Natural killer cell (primary cell): ENCODE data around the gene CDKAL1. TPM values are rescaled to one million over a fixed set of nuclear protein-coding genes. Genes with fewer than 3 reads are reported as not detected.

Source experiments
- ATAC-seq, 3 donors: fragments of 150-1000 bp in 2 of 3; fragments of 200-7000 bp in 1 of 3; cut with Tn5 transposase; 1 replicate in 1 of 3; 2 replicates in 2 of 3; pipeline ENCODE4 v1.10.0; 2021; ENCODE audit warnings: mild to moderate bottlenecking in 2 of 3, moderate library complexity in 2 of 3
- DNase-seq, 2 donors: peaks; one replicate each; pipeline versions ENCODE4 v3.0.0 to v3.0.0-alpha.2; 2013 to 2021; ENCODE audit warnings: mixed read lengths in 1 of 2
- H3K27ac ChIP-seq: one replicate; pipeline ENCODE4 v1.5.1; 2013; ENCODE audit warnings: mild to moderate bottlenecking, low read length
- H3K27me3 ChIP-seq: one replicate; pipeline ENCODE4 v1.6.1; 2013; ENCODE audit warnings: low read length; ENCODE audit not compliant: control insufficient read depth, insufficient read depth
- H3K36me3 ChIP-seq: one replicate; pipeline ENCODE4 v1.6.1; 2013; ENCODE audit warnings: low read length; ENCODE audit not compliant: control insufficient read depth, insufficient read depth
- H3K4me1 ChIP-seq: one replicate; pipeline ENCODE4 v1.6.1; 2013; ENCODE audit warnings: low read length; ENCODE audit not compliant: control insufficient read depth, insufficient read depth
- H3K4me3 ChIP-seq: one replicate; pipeline ENCODE4 v1.5.1; 2013; ENCODE audit warnings: low read length
- H3K9me3 ChIP-seq: one replicate; pipeline ENCODE4 v1.6.1; 2013; ENCODE audit warnings: low read length; ENCODE audit not compliant: control insufficient read depth, insufficient read depth
- H3K27ac Mint-ChIP-seq, 2 donors: one replicate each; pipeline ENCODE4 v1.8.0; 2022; ENCODE audit warnings: mild to moderate bottlenecking in 2 of 2, mixed read lengths in 2 of 2, moderate library complexity in 1 of 2
- H3K27me3 Mint-ChIP-seq, 2 donors: one replicate each; pipeline ENCODE4 v1.8.0; 2022; ENCODE audit warnings: low read depth in 2 of 2, mixed read lengths in 2 of 2
- H3K36me3 Mint-ChIP-seq: one replicate; pipeline ENCODE4 v1.8.0; 2022; ENCODE audit warnings: mixed read lengths
- H3K4me1 Mint-ChIP-seq, 2 donors: one replicate each; pipeline ENCODE4 v1.8.0; 2022; ENCODE audit warnings: mixed read lengths in 2 of 2
- H3K4me3 Mint-ChIP-seq: one replicate; pipeline ENCODE4 v1.8.0; 2022; ENCODE audit warnings: mild to moderate bottlenecking, moderate library complexity, mixed read lengths
- H3K9me3 Mint-ChIP-seq, 2 donors: one replicate each; pipeline ENCODE4 v1.8.0; 2022; ENCODE audit warnings: mixed read lengths in 2 of 2
- CTCF ChIP-seq: fragments of 200-600 bp; IDR thresholded peaks from one replicate; pipeline ENCODE4 v1.8.0; 2022; ENCODE audit warnings: antibody characterized with exemption
- WGBS: methylation state at CpG from one replicate; pipeline ENCODE4 v1.1.7; 2013; ENCODE audit warnings: missing lambda C conversion rate; ENCODE audit not compliant: insufficient coverage; 5-methylcytosine and 5-hydroxymethylcytosine counted together
- intact Hi-C: fragments of 100-400 bp; cut with micrococcal nuclease; formaldehyde crosslinking; loops from one replicate; pipeline ENCODE4 v1.14.2; 2022
- total RNA-seq, 4 donors: library from RNA; stranded (reverse); fragments of 120-200 nt in 1 of 4; gene quantifications; one replicate each; pipeline versions ENCODE4 v1.2.3 to v1.2.4, GENCODE V29; 2013 to 2022

Gene CDKAL1
- total RNA-seq, 3 donors from 2014 or later (not counting 1 experiment from before 2014, with no cell fraction given) = 26.0 to 32.8 (median 28.9) TPM

- Mint-ChIP-seq H3K36me3 (no peaks in the 10 kb centered on the region), H3K9me3 (no peaks in the 10 kb centered on the region), H3K27me3 (peaks cover 9 to 15% of the 10 kb centered on the region in 2 donors), H3K4me1 (peaks cover 26 to 38% of the 10 kb centered on the region in 2 donors), H3K27ac (peak overlapping the region in 1 of 2 donors; percentile 20), H3K4me3 (peak overlapping the region; percentile 63)
- Histone ChIP-seq H3K9me3 (no peaks in the 10 kb centered on the region), H3K36me3 (peaks cover under 1% of the 10 kb centered on the region), H3K27me3 (no peaks in the 10 kb centered on the region), H3K4me3 (no peak overlapping the region), H3K27ac (no peak overlapping the region), H3K4me1 (peaks cover 14% of the 10 kb centered on the region)
- 92% methylated on average over 1 of the region's 1 CpG for WGBS
- no peak for DNase-seq
- intact Hi-C loops = no loop called here
- no peak for ATAC-seq
- TF ChIP-seq CTCF = no peak
Measured at GRCh38 chr6:20532881-20533280, 1.4 kb upstream of the CDKAL1 start.

- no peaks in the 10 kb centered on the region for H3K27me3 ChIP-seq
- Mint-ChIP-seq H3K27me3 (peaks cover 9 to 15% of the 10 kb centered on the region in 2 donors), H3K9me3 (no peaks in the 10 kb centered on the region), H3K4me3 (peak overlapping the region; percentile 97), H3K36me3 (no peaks in the 10 kb centered on the region), H3K27ac (peak overlapping the region; percentile 95), H3K4me1 (peaks cover 24 to 42% of the 10 kb centered on the region in 2 donors)
- no peak for TF ChIP-seq CTCF
- peak overlapping the region; percentile 89 for H3K4me3 ChIP-seq
- intact Hi-C loops = loop anchor here (1.0 kb wide), 2 partner anchors 133 to 215 kb away; partner anchors contain the start of gene E2F3
- ATAC-seq = no peak
- peak overlapping the region; percentile 86 for H3K27ac ChIP-seq
- WGBS = 10% methylated on average over 1 of the region's 6 CpGs
- no peak for DNase-seq
- H3K36me3 ChIP-seq = peaks cover 5% of the 10 kb centered on the region
- H3K9me3 ChIP-seq = no peaks in the 10 kb centered on the region
- peaks cover 10% of the 10 kb centered on the region for H3K4me1 ChIP-seq
Measured at GRCh38 chr6:20533746-20534294, 437 bp upstream of the CDKAL1 start.

- intact Hi-C loops = no loop called here
- Mint-ChIP-seq H3K27ac (no peak overlapping the region), H3K4me3 (no peak overlapping the region), H3K36me3 (no peaks in the 10 kb centered on the region), H3K9me3 (no peaks in the 10 kb centered on the region), H3K27me3 (no peaks in the 10 kb centered on the region), H3K4me1 (peaks cover 46 to 47% of the 10 kb centered on the region in 2 donors)
- ATAC-seq (no peak), DNase-seq (no peak)
- Histone ChIP-seq H3K4me1 (peaks cover 9% of the 10 kb centered on the region), H3K27me3 (no peaks in the 10 kb centered on the region), H3K4me3 (no peak overlapping the region), H3K9me3 (no peaks in the 10 kb centered on the region), H3K27ac (no peak overlapping the region), H3K36me3 (peaks cover 17% of the 10 kb centered on the region)
- no peak for TF ChIP-seq CTCF
- 100% methylated on average over 1 of the region's 1 CpG for WGBS
Measured at GRCh38 chr6:20538131-20538662, 3.9 kb downstream of the CDKAL1 start.

- H3K4me3 Mint-ChIP-seq = no peak overlapping the region
- Histone ChIP-seq H3K27me3 (no peaks in the 10 kb centered on the region), H3K27ac (no peak overlapping the region), H3K9me3 (no peaks in the 10 kb centered on the region), H3K4me1 (peaks cover 7% of the 10 kb centered on the region), H3K36me3 (peaks cover 17% of the 10 kb centered on the region), H3K4me3 (no peak overlapping the region)
- H3K9me3 Mint-ChIP-seq = no peaks in the 10 kb centered on the region
- H3K27me3 Mint-ChIP-seq = no peaks in the 10 kb centered on the region
- intact Hi-C loops = no loop called here
- ATAC-seq (no peak), DNase-seq (no peak)
- no peak for TF ChIP-seq CTCF
- H3K4me1 Mint-ChIP-seq = peaks cover 46 to 49% of the 10 kb centered on the region in 2 donors
- no peak overlapping the region for H3K27ac Mint-ChIP-seq
- H3K36me3 Mint-ChIP-seq = no peaks in the 10 kb centered on the region
- 88% methylated on average over 2 of the region's 4 CpGs for WGBS
Measured at GRCh38 chr6:20538907-20539306, 4.7 kb downstream of the CDKAL1 start.
